Activated T-helper 2 cell treated with anti-CD3 and anti-CD28 coated beads, Interferon-gamma antibody, Interleukin-2, Interleukin-4, amounts not matched to agents 10 μg/mL and 5 μg/mL and 100 μg/mL, durations not matched to agents 14 hours and 24 hours and 36 hours (primary cell): ENCODE results near the gene CPNE7. TPM values are rescaled to one million over a fixed set of nuclear protein-coding genes. Genes with fewer than 3 reads are reported as not detected.

Experiments used
- DNase-seq: peaks from one replicate; pipeline ENCODE4 v3.0.0; 2021; ENCODE audit warnings: low spot score
- H3K27ac Mint-ChIP-seq: one replicate; pipeline ENCODE4 v1.8.0; 2021; ENCODE audit warnings: mixed read lengths
- H3K27me3 Mint-ChIP-seq: one replicate; pipeline ENCODE4 v1.8.0; 2021; ENCODE audit warnings: low read depth, mixed read lengths
- H3K36me3 Mint-ChIP-seq: one replicate; pipeline ENCODE4 v1.8.0; 2021; ENCODE audit warnings: low read depth, mixed read lengths
- H3K4me1 Mint-ChIP-seq: one replicate; pipeline ENCODE4 v1.8.0; 2021; ENCODE audit warnings: low read depth, mixed read lengths
- H3K4me3 Mint-ChIP-seq: one replicate; pipeline ENCODE4 v1.8.0; 2021; ENCODE audit warnings: low read depth, mild to moderate bottlenecking, moderate library complexity, mixed read lengths
- H3K9me3 Mint-ChIP-seq: one replicate; pipeline ENCODE4 v1.8.0; 2021; ENCODE audit warnings: mixed read lengths
- intact Hi-C: fragments of 100-400 bp; cut with micrococcal nuclease; formaldehyde crosslinking; loops from one replicate; pipeline ENCODE4 v1.15.1; 2023
- total RNA-seq: library from RNA; stranded (reverse); gene quantifications from 2 replicates; pipeline ENCODE4 v1.2.3, GENCODE V29; 2022

Gene CPNE7
- total RNA-seq, 1 donor from 2014 or later: 25.7 TPM

DNA sequence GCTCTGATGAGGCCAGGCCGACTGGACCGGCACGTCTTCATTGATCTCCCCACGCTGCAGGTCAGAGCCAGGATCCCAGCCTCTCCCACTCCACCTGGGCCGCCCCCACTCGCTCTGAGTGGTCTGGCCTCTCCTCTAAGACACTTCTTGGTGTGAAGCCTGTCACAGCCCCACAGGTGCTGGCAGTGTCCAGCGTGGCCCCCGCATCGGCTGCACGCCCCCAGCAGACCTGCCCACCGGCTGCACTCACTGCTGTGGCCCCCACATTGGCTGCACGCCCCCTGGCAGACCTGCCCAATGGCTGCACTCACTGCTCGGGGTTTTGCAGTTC, 30.9 kb upstream of the CPNE7 start:
- H3K27ac Mint-ChIP-seq: no peak overlapping the region
- no peaks in the 10 kb centered on the region for H3K9me3 Mint-ChIP-seq
- DNase-seq: no peak

GRCh38 chr16:89545044-89545830, 30.3 kb upstream of the CPNE7 start:
- no peak overlapping the region for H3K27ac Mint-ChIP-seq
- H3K4me1 Mint-ChIP-seq: peaks cover 11% of the 10 kb centered on the region
- H3K9me3 Mint-ChIP-seq: no peaks in the 10 kb centered on the region
- H3K4me3 Mint-ChIP-seq: no peak overlapping the region
- intact Hi-C loops: no loop called here
- DNase-seq: no peak
- H3K36me3 Mint-ChIP-seq: peaks cover 36% of the 10 kb centered on the region
- H3K27me3 Mint-ChIP-seq: no peaks in the 10 kb centered on the region

More for the DNA sequence above, 30.9 kb upstream of the CPNE7 start:
- H3K4me1 Mint-ChIP-seq: peaks cover 11% of the 10 kb centered on the region
- intact Hi-C loops: no loop called here
- H3K27me3 Mint-ChIP-seq: no peaks in the 10 kb centered on the region
- H3K4me3 Mint-ChIP-seq: no peak overlapping the region
- peaks cover 35% of the 10 kb centered on the region for H3K36me3 Mint-ChIP-seq

DNA sequence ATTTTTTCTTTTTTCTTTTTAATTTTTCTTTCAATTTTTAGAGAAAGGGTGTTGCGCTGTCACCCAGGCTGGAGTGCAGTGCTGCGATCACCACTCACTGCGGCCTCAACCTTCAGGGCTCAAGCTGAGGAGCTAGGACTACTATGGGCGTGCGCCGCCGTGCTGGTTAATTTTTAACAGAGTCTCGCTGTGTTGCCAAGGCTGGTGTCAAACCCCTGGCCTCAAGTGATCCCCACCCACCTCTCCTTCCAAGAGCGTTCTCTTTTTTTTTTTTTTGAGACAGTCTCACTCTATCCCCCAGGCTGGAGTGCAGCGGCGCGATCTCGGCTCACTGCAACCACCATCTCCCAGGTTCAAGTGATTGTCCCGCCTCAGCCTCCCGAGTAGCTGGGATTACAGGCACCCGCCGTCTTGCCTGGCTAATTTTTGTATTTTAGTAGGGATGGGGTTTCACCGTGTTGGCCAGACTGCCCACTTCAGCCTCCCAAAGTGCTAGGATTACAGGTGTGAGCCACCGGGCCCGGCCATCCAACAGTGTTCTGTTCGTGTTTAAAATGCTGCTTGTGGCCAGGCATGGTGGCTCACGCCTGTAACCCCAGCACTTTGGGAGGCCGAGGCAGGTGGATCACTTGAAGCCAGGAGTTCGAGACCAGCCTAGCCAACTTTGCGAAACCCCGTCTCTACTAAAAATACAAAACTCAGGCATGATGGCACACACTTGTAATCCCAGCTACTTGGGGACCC, 29.6 kb upstream of the CPNE7 start:
- intact Hi-C loops: no loop called here
- no peak overlapping the region for H3K4me3 Mint-ChIP-seq
- H3K4me1 Mint-ChIP-seq: peaks cover 8% of the 10 kb centered on the region
- H3K27ac Mint-ChIP-seq: no peak overlapping the region
- H3K9me3 Mint-ChIP-seq: no peaks in the 10 kb centered on the region
- no peaks in the 10 kb centered on the region for H3K27me3 Mint-ChIP-seq
- DNase-seq: no peak
- peaks cover 38% of the 10 kb centered on the region for H3K36me3 Mint-ChIP-seq

- H3K4me1 Mint-ChIP-seq: peaks cover 6% of the 10 kb centered on the region
- intact Hi-C loops: no loop called here
- no peaks in the 10 kb centered on the region for H3K9me3 Mint-ChIP-seq
- no peak for DNase-seq
- peaks cover 35% of the 10 kb centered on the region for H3K36me3 Mint-ChIP-seq
- no peak overlapping the region for H3K27ac Mint-ChIP-seq
- no peaks in the 10 kb centered on the region for H3K27me3 Mint-ChIP-seq
- no peak overlapping the region for H3K4me3 Mint-ChIP-seq
Observed at GRCh38 chr16:89546781-89547180, 28.8 kb upstream of the CPNE7 start.

GRCh38 chr16:89547291-89547690, 28.3 kb upstream of the CPNE7 start:
- DNase-seq: no peak
- Mint-ChIP-seq H3K4me1 (peaks cover 6% of the 10 kb centered on the region), H3K36me3 (peaks cover 39% of the 10 kb centered on the region), H3K27ac (no peak overlapping the region), H3K27me3 (no peaks in the 10 kb centered on the region), H3K4me3 (no peak overlapping the region), H3K9me3 (no peaks in the 10 kb centered on the region)
- intact Hi-C loops: no loop called here

DNA sequence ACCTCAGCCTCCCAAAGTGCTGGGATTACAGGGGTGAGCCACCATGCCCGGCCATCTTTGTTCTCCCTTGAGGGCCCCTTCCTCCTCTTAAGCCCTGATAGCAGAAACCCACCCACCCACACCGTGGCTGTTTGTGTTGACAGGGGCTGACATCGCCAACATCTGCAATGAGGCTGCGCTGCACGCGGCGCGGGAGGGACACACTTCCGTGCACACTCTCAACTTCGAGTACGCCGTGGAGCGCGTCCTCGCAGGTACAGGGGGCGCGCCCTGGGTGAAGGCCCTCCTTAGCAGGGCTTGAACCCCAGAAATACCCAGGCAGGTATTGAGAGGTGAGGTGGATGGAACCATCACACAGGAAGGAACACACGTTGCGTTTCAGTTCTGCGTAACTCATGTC, 27.7 kb upstream of the CPNE7 start:
- DNase-seq: no peak
- H3K27ac Mint-ChIP-seq: peak overlapping the region; percentile 38
- H3K27me3 Mint-ChIP-seq: no peaks in the 10 kb centered on the region
- peaks cover 42% of the 10 kb centered on the region for H3K36me3 Mint-ChIP-seq
- peaks cover 6% of the 10 kb centered on the region for H3K4me1 Mint-ChIP-seq
- no peak overlapping the region for H3K4me3 Mint-ChIP-seq
- intact Hi-C loops: no loop called here
- H3K9me3 Mint-ChIP-seq: no peaks in the 10 kb centered on the region

GRCh38 chr16:89548344-89549006, 27.1 kb upstream of the CPNE7 start:
- H3K4me3 Mint-ChIP-seq: no peak overlapping the region
- no peak for DNase-seq
- intact Hi-C loops: no loop called here
- peak overlapping the region; percentile 84 for H3K27ac Mint-ChIP-seq
- peaks cover 6% of the 10 kb centered on the region for H3K4me1 Mint-ChIP-seq
- no peaks in the 10 kb centered on the region for H3K9me3 Mint-ChIP-seq
- H3K27me3 Mint-ChIP-seq: no peaks in the 10 kb centered on the region
- H3K36me3 Mint-ChIP-seq: peaks cover 43% of the 10 kb centered on the region

- Mint-ChIP-seq H3K4me3 (no peak overlapping the region), H3K27ac (peak overlapping the region; percentile 84), H3K36me3 (peaks cover 43% of the 10 kb centered on the region), H3K9me3 (no peaks in the 10 kb centered on the region), H3K27me3 (no peaks in the 10 kb centered on the region), H3K4me1 (peaks cover 6% of the 10 kb centered on the region)
- intact Hi-C loops: no loop called here
- no peak for DNase-seq
Observed at GRCh38 chr16:89549007-89549700, 26.4 kb upstream of the CPNE7 start.

DNA sequence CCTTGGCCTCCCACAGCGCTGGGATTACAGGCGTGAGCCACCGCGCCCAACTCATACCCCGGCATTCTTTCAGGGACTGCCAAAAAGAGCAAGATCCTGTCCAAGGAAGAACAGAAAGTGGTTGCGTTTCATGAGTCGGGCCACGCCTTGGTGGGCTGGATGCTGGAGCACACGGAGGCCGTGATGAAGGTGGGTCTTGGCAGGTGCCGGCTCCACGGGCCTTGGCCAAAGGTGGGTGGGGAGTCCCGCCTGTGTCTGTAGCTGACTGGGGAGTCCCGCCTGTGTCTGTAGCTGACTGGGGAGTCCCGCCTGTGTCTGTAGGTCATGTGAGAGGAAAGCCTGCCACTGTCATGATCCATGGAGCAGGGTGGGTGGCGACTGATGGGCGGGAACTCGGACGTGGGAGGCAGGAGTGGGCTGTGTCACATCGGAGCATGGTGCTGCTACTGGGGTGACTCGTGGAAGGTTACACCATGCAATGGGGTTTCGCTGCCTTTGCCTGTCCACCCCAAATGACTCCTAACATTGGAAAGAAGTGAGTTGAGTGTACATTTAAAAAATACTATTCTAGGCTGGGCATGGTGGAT, 25.0 kb upstream of the CPNE7 start:
- peaks cover 44% of the 10 kb centered on the region for H3K36me3 Mint-ChIP-seq
- H3K27ac Mint-ChIP-seq: no peak overlapping the region
- intact Hi-C loops: no loop called here
- peaks cover 6% of the 10 kb centered on the region for H3K4me1 Mint-ChIP-seq
- no peak overlapping the region for H3K4me3 Mint-ChIP-seq
- no peaks in the 10 kb centered on the region for H3K27me3 Mint-ChIP-seq
- H3K9me3 Mint-ChIP-seq: no peaks in the 10 kb centered on the region
- no peak for DNase-seq

DNA sequence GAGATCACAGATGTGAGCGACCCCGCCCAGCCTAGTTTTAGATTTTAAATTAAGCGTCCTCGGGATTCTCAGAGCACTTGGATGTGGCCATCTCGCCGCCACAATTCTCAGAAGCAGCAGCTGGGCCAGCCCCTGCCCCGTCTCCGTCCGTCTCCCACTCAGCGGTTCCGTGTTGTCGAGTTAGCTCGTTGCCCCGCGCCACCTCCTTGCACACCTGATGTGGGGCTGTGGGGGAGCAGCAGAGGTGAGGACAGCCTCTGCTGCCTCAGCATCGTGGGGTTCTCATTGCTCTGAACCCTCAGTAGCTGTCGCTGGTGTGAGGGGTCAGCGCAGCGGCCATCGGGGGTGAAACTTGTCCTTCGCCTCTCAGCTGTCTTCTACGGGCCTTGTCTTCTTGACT, 23.2 kb upstream of the CPNE7 start:
- Mint-ChIP-seq H3K27ac (no peak overlapping the region), H3K4me3 (no peak overlapping the region), H3K4me1 (peaks cover 9% of the 10 kb centered on the region), H3K36me3 (peaks cover 57% of the 10 kb centered on the region), H3K27me3 (no peaks in the 10 kb centered on the region), H3K9me3 (no peaks in the 10 kb centered on the region)
- DNase-seq: no peak
- intact Hi-C loops: no loop called here

- Mint-ChIP-seq H3K36me3 (peaks cover 59% of the 10 kb centered on the region), H3K4me1 (peaks cover 13% of the 10 kb centered on the region), H3K9me3 (no peaks in the 10 kb centered on the region), H3K27me3 (no peaks in the 10 kb centered on the region), H3K27ac (no peak overlapping the region), H3K4me3 (no peak overlapping the region)
- no peak for DNase-seq
- intact Hi-C loops: no loop called here
Observed at GRCh38 chr16:89552913-89553312, 22.6 kb upstream of the CPNE7 start.

GRCh38 chr16:89553733-89554132, 21.8 kb upstream of the CPNE7 start:
- intact Hi-C loops: no loop called here
- Mint-ChIP-seq H3K36me3 (peaks cover 51% of the 10 kb centered on the region), H3K4me1 (peaks cover 13% of the 10 kb centered on the region), H3K4me3 (no peak overlapping the region), H3K27me3 (no peaks in the 10 kb centered on the region), H3K27ac (no peak overlapping the region), H3K9me3 (no peaks in the 10 kb centered on the region)
- no peak for DNase-seq
